GM23248 (cell line): ENCODE data around the gene CEND1. TPM values are rescaled to one million over a fixed set of nuclear protein-coding genes. Genes with fewer than 3 reads are reported as not detected.

Source experiments
- DNase-seq: peaks from one replicate; pipeline ENCODE4 v3.0.0-alpha.2; 2015
- H2AFZ ChIP-seq: fragments of 200-600 bp; sonication (generic); 2 replicates; pipeline ENCODE4 v1.6.1; 2016; ENCODE audit warnings: antibody characterized with exemption
- H3F3A ChIP-seq: fragments of 200-600 bp; sonication (generic); 2 replicates; pipeline ENCODE4 v1.6.1; 2016; ENCODE audit warnings: mild to moderate bottlenecking, antibody characterized with exemption, mixed run types; ENCODE audit not compliant: insufficient read depth
- H3K27ac ChIP-seq: fragments of 200-600 bp; sonication (generic); 2 replicates; pipeline ENCODE4 v1.5.1; 2016; ENCODE audit warnings: mild to moderate bottlenecking
- H3K27me3 ChIP-seq: fragments of 200-600 bp; sonication (generic); replicated peaks from 2 replicates; pipeline ENCODE4 v1.6.1; 2016; ENCODE audit warnings: mild to moderate bottlenecking; ENCODE audit not compliant: insufficient read depth
- H3K36me3 ChIP-seq: fragments of 200-600 bp; sonication (generic); 2 replicates; pipeline ENCODE4 v1.6.1; 2016; ENCODE audit warnings: low read depth, mild to moderate bottlenecking
- H3K4me1 ChIP-seq: fragments of 200-600 bp; sonication (generic); 2 replicates; pipeline ENCODE4 v1.6.1; 2016; ENCODE audit warnings: mild to moderate bottlenecking; ENCODE audit not compliant: insufficient read depth
- H3K4me2 ChIP-seq: fragments of 200-600 bp; sonication (generic); one replicate; pipeline ENCODE4 v1.6.1; 2016; ENCODE audit warnings: mild to moderate bottlenecking; ENCODE audit not compliant: unreplicated experiment
- H3K4me3 ChIP-seq: fragments of 200-600 bp; sonication (generic); 2 replicates; pipeline ENCODE4 v1.5.1; 2016; ENCODE audit warnings: mild to moderate bottlenecking
- H3K79me2 ChIP-seq: fragments of 200-600 bp; sonication (generic); 2 replicates; pipeline ENCODE4 v1.6.1; 2016; ENCODE audit warnings: mild to moderate bottlenecking; ENCODE audit not compliant: insufficient read depth
- H3K9ac ChIP-seq: fragments of 200-600 bp; sonication (generic); 2 replicates; pipeline ENCODE4 v1.6.1; 2016; ENCODE audit warnings: mild to moderate bottlenecking
- H3K9me2 ChIP-seq: fragments of 200-600 bp; sonication (generic); 2 replicates; pipeline ENCODE4 v1.6.1; 2016; ENCODE audit warnings: mixed run types, mild to moderate bottlenecking, moderate library complexity; ENCODE audit not compliant: insufficient read depth
- H3K9me3 ChIP-seq: fragments of 200-600 bp; sonication (generic); one replicate; pipeline ENCODE4 v1.6.1; 2017; ENCODE audit warnings: low read depth
- H4K20me1 ChIP-seq: fragments of 200-600 bp; sonication (generic); 2 replicates; pipeline ENCODE4 v1.6.0; 2016; ENCODE audit not compliant: insufficient read depth
- EZH2 ChIP-seq: fragments of 200-600 bp; sonication (generic); IDR thresholded peaks from 2 replicates; pipeline ENCODE4 v1.6.1; 2018; ENCODE audit warnings: antibody characterized with exemption, mild to moderate bottlenecking; ENCODE audit not compliant: insufficient read depth, poor library complexity, severe bottlenecking
- EZH2phosphoT487 ChIP-seq: fragments of 200-600 bp; sonication (generic); IDR thresholded peaks from 2 replicates; pipeline ENCODE4 v1.6.1; 2018; ENCODE audit warnings: antibody characterized with exemption, moderate library complexity, mild to moderate bottlenecking, low read depth; ENCODE audit not compliant: insufficient read depth
- WGBS, 2 experiments: methylation state at CpG; one replicate each; pipeline ENCODE4 v1.1.6; 2015 to 2017; ENCODE audit warnings: low lambda C conversion rate in 2 of 2, low coverage in 1 of 2; ENCODE audit errors: missing lambda C conversion rate in 2 of 2; 5-methylcytosine and 5-hydroxymethylcytosine counted together
- in situ Hi-C: fragments of 300-500 bp; cut with MboI; formaldehyde crosslinking; loops from 2 replicates; pipeline ENCODE4 v1.15.0; 2020
- polyA plus RNA-seq: library from polyadenylated mRNA; unstranded; fragments of >200 nt; fragmentation: Nextera tagmentation; extraction: Ambion mirVana; gene quantifications from 2 replicates; pipeline ENCODE4 v1.2.1, GENCODE V29; 2016
- total RNA-seq: library from RNA; depleted of rRNA; stranded (reverse); fragments of >200 nt; shearing (Covaris generic); gene quantifications from 2 replicates; pipeline ENCODE4 v1.2.3, GENCODE V29; 2014

The CEND1 gene
- total and polyA plus RNA-seq, 2 experiments from 2014 or later: 2.1 to 3.4 TPM

- H3K79me2 ChIP-seq: peaks cover 83% of the 10 kb centered on the region
- H3K4me1 ChIP-seq: peaks cover 15% of the 10 kb centered on the region
- DNase-seq: no peak
- no peak overlapping the region for H2AFZ ChIP-seq
- H3K9me2 ChIP-seq: no peaks in the 10 kb centered on the region
- 96 to 99% methylated on average over 9 of the region's 9 CpGs for WGBS, 2 experiments
- H3F3A ChIP-seq: no peaks in the 10 kb centered on the region
- no peak for TF ChIP-seq EZH2phosphoT487
- TF ChIP-seq EZH2: no peak
- H3K36me3 ChIP-seq: peaks cover 9% of the 10 kb centered on the region; the same call in 1 of the 2 replicates
- H3K9ac ChIP-seq: no peak overlapping the region
- no peak overlapping the region for H3K4me3 ChIP-seq
- no peak overlapping the region for H3K4me2 ChIP-seq
- in situ Hi-C loops: no loop called here
- no peaks in the 10 kb centered on the region for H3K9me3 ChIP-seq
- no peak overlapping the region for H3K27ac ChIP-seq
- H3K27me3 ChIP-seq: no peaks in the 10 kb centered on the region
- H4K20me1 ChIP-seq: no peaks in the 10 kb centered on the region
These were observed 16.1 kb downstream of the CEND1 start for GRCh38 chr11:773830-774229.

DNA sequence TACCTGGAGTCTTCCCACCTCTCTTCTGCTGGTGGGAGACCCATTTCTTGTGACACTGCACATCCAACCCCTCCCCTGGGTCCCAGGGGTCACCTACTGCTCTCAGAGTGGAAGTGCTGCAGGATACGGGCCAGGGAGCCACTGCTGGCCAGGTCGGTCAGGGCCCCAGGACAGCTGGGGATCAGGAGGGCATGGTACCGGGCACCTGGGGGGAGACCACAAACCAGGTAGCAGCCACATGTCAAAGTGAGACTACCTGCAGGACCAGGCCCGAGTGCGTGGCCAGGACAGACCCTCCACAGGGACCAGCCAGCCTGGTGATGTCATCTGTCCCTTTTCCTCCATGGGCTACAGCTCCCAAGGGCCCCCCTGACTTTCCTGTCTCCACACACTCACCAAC is 16.5 kb downstream of the CEND1 start:
- 90 to 95% methylated on average over 5 of the region's 5 CpGs for WGBS, 2 experiments

DNA sequence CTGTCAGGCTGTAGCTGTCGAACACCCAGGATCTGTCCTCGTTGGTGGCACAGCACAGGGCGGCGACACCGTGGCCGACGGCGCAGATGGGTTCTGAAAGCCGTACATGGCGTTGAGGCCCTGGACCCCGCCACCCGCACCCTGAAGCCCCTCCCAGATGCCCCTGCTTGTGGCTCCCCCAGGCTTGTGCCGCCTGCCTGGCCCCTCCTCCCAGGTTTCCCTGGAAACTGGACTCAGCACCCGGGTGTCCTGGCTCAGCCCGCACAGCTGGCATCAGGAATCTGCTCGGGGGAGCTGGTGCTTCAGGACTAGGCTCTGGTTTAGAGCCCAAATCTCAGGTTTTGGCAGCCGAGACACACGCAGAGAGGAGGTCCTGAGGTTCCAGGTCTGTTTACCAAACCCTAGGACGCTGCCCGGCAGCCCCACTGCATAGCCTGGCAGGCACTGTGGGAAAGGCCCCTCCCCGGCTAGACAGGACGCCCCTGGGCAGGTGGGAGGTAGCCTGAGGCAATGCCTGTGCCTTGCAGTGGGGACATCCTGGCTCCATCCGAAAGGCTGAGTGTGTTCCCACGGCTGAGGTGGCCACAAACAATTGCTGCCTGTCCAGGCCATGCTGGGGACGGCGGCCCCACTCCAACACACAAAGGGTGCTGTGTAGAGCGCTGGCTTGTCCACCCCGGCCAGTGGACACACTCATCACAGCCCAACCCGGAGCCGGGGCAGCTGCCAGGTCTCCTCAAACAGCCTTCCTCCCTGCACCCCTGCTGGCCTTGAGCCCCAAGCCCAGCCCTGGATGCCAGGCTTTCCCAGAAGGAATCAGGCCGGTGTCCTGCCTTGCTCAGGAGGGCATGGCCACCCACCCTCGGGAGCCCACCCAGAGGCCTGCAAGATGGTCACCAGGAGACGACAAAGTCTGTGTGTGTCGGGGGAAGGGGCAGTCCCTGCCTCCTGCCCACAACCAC is 17.2 kb downstream of the CEND1 start:
- no peak for DNase-seq
- Histone ChIP-seq H2AFZ (no peak overlapping the region), H4K20me1 (no peaks in the 10 kb centered on the region), H3K79me2 (peaks cover 72% of the 10 kb centered on the region), H3K4me3 (no peak overlapping the region), H3F3A (0 out of 2 replicates have a peak, but pooled peaks cover 4% of the 10 kb centered on the region), H3K9me3 (no peaks in the 10 kb centered on the region), H3K36me3 (peaks cover 9% of the 10 kb centered on the region; the same call in 1 of the 2 replicates), H3K27ac (no peak overlapping the region), H3K4me1 (peaks cover 10% of the 10 kb centered on the region), H3K27me3 (no peaks in the 10 kb centered on the region), H3K9ac (no peak overlapping the region), H3K4me2 (no peak overlapping the region), H3K9me2 (no peaks in the 10 kb centered on the region)
- in situ Hi-C loops: no loop called here
- no peak for TF ChIP-seq EZH2phosphoT487
- TF ChIP-seq EZH2: no peak
- WGBS, 2 experiments: 81 to 87% methylated on average over 28 to 30 of the region's 34 CpGs

More for the DNA sequence above, 16.5 kb downstream of the CEND1 start:
- in situ Hi-C loops: no loop called here
- Histone ChIP-seq H3K9ac (no peak overlapping the region), H3K4me2 (no peak overlapping the region), H3F3A (0 out of 2 replicates have a peak, but pooled peaks cover 4% of the 10 kb centered on the region), H3K9me2 (no peaks in the 10 kb centered on the region), H4K20me1 (no peaks in the 10 kb centered on the region), H3K79me2 (peaks cover 79% of the 10 kb centered on the region), H2AFZ (no peak overlapping the region), H3K4me1 (peaks cover 15% of the 10 kb centered on the region), H3K4me3 (no peak overlapping the region), H3K27ac (no peak overlapping the region), H3K9me3 (no peaks in the 10 kb centered on the region), H3K36me3 (peaks cover 9% of the 10 kb centered on the region; the same call in 1 of the 2 replicates), H3K27me3 (no peaks in the 10 kb centered on the region)
- no peak for DNase-seq
- no peak for TF ChIP-seq EZH2phosphoT487
- TF ChIP-seq EZH2: no peak

DNA sequence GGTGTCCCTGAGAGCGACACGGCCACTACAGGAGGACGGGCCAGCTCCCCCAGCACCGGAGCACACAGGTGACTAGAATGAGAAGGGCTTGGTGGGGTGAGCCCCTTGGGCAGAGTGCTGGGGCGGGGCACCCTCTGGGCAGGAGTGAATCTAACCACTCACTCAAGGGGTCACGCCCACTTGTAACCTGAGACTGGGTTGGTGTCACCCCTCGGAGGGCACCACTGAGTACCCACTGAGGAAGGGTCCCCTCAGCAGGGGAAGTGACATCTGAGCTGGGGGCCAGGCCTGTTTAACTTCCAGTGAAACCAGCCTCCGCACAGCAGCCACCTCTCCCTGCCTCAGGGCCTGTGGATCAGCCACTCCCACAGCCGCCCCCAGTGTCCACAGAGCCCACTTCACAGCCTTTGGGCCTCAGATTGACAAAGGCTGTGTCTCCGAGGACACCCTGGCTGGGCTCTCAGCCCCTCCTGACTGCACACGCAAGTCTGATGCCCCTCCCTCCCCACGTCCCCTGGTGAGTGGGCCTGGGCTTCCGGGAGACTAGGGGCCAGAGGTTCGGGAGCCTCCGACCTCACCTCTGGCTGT is 18.2 kb downstream of the CEND1 start:
- Histone ChIP-seq H3K9ac (no peak overlapping the region), H3K27me3 (no peaks in the 10 kb centered on the region), H3K4me3 (no peak overlapping the region), H4K20me1 (no peaks in the 10 kb centered on the region), H2AFZ (no peak overlapping the region), H3K4me2 (no peak overlapping the region), H3K4me1 (peaks cover 10% of the 10 kb centered on the region), H3K9me2 (no peaks in the 10 kb centered on the region), H3K79me2 (peaks cover 67% of the 10 kb centered on the region), H3K9me3 (no peaks in the 10 kb centered on the region), H3K27ac (no peak overlapping the region), H3F3A (peaks cover 13% of the 10 kb centered on the region), H3K36me3 (peaks cover 11% of the 10 kb centered on the region; the same call in 1 of the 2 replicates)
- DNase-seq: no peak
- TF ChIP-seq EZH2phosphoT487: no peak
- TF ChIP-seq EZH2: no peak
- 92 to 97% methylated on average over 13 to 14 of the region's 15 CpGs for WGBS, 2 experiments
- in situ Hi-C loops: no loop called here
